ENCODE measurements around the gene COL28A1. TPM values are rescaled to one million over a fixed set of nuclear protein-coding genes. Genes with fewer than 3 reads are reported as not detected.
A peak's percentile ranks its signal among the peaks of the same experiment; 100 is the strongest.
"Not testable (repeated sequence)": the region's sequence is repeated elsewhere in the genome, so short reads cannot be mapped to it uniquely, and the experiment has no call there.

The COL28A1 gene
- total RNA-seq, 1 donor, result 0.36 TPM

DNA sequence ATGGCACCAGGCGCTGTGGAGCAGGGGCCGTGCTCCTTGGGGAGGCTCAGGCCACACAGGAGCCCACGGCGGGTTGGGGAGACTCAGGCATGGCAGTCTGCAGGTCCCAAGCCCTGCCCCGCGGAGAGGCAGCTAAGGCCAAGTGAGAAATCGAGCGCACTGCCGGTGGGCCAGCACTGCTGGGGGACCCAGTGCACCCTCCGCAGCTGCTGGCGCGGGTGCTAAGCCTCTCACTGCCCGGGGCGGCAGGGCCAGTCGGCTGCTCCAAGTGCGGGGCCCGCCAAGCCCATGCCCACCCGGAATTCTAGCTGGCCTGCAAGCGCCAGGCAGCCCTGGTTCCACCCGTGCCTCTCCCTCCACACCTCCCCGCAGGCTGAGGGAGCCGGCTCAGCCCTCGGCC lies 57.1 kb downstream of the COL28A1 start:
- no peaks in the 10 kb centered on the region for H4K20me1 ChIP-seq (ENCODE audit: insufficient read depth, low read length)
- H2AFZ ChIP-seq (ENCODE audit: low read length), result no peak overlapping the region
- H3K4me1 ChIP-seq (ENCODE audit: insufficient read depth, low read length), result peaks cover 3% of the 10 kb centered on the region
- TF ChIP-seq, protein P1, sequence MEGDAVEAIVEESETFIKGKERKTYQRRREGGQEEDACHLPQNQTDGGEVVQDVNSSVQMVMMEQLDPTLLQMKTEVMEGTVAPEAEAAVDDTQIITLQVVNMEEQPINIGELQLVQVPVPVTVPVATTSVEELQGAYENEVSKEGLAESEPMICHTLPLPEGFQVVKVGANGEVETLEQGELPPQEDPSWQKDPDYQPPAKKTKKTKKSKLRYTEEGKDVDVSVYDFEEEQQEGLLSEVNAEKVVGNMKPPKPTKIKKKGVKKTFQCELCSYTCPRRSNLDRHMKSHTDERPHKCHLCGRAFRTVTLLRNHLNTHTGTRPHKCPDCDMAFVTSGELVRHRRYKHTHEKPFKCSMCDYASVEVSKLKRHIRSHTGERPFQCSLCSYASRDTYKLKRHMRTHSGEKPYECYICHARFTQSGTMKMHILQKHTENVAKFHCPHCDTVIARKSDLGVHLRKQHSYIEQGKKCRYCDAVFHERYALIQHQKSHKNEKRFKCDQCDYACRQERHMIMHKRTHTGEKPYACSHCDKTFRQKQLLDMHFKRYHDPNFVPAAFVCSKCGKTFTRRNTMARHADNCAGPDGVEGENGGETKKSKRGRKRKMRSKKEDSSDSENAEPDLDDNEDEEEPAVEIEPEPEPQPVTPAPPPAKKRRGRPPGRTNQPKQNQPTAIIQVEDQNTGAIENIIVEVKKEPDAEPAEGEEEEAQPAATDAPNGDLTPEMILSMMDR (IDR thresholded peaks at IDR 0.05; ENCODE audit: extremely low read depth, low read depth, low read length), result no peak
- DNase-seq (ENCODE audit: insufficient read length, low spot score, missing footprints), result no peak
- H3K27ac ChIP-seq (ENCODE audit: low read depth, low read length), result no peak overlapping the region
- H3K36me3 ChIP-seq (ENCODE audit: insufficient read depth, low read length), result no peaks in the 10 kb centered on the region
- no peaks in the 10 kb centered on the region for H3K27me3 ChIP-seq (ENCODE audit: insufficient read depth, low read length)
- no peak overlapping the region for H3K4me3 ChIP-seq (ENCODE audit: insufficient read depth, low read length)
- no peak overlapping the region for H3K4me2 ChIP-seq (ENCODE audit: insufficient read depth, low read length)
- no peaks in the 10 kb centered on the region for H3K79me2 ChIP-seq (ENCODE audit: insufficient read depth, low read length)
- no peaks in the 10 kb centered on the region for H3K9me3 ChIP-seq (ENCODE audit: low read depth, low read length)

DNA sequence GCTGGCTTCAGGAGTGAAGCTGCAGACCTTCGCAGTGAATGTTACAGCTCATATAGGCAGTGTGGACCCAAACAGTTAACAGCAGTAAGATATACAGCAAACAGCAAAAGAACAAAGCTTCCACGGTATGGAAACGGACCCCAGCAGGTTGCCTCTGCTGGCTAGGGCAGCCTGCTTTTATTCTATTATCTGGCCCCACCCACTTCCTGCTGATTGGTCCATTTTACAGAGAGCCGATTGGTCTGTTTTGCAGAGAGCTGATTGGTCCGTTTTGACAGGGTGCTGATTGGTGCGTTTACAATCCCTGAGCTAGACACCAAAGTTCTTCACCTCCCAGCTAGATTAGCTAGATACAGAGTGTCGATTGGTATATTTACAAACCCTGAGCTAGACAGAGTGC lies 58.0 kb downstream of the COL28A1 start:
- H3K36me3 ChIP-seq (ENCODE audit: insufficient read depth, low read length), result not testable (repeated sequence)

DNA sequence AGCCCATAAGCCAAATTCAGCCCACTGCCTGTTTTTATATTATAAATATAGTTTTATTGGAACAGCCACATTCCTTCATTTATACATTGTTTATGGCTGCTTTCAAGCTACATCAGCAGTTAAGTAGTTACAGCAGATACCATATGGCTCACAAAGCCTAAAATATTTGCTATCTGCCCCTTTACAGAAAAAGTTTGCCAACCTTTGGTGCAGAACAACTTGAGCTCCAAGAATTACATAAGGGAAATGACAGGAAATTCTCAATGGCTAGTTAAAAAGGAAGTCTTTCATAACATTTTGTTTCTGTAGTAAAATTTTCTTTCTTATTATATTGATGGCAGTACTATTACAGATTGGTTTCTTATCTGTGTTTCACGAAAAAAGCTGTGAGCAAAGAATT lies 59.3 kb downstream of the COL28A1 start:
- DNase-seq (ENCODE audit: insufficient read length, low spot score, missing footprints), result no peak
- Histone ChIP-seq H3K79me2 (ENCODE audit: insufficient read depth, low read length) (no peaks in the 10 kb centered on the region), H4K20me1 (ENCODE audit: insufficient read depth, low read length) (no peaks in the 10 kb centered on the region)

More for the DNA sequence above, 58.0 kb downstream of the COL28A1 start:
- H3K4me3 ChIP-seq (ENCODE audit: insufficient read depth, low read length); H3K27ac ChIP-seq (ENCODE audit: low read depth, low read length); H3K27me3 ChIP-seq (ENCODE audit: insufficient read depth, low read length); H2AFZ ChIP-seq (ENCODE audit: low read length); H3K4me1 ChIP-seq (ENCODE audit: insufficient read depth, low read length); H3K79me2 ChIP-seq (ENCODE audit: insufficient read depth, low read length); H3K4me2 ChIP-seq (ENCODE audit: insufficient read depth, low read length); DNase-seq (ENCODE audit: insufficient read length, low spot score, missing footprints); H4K20me1 ChIP-seq (ENCODE audit: insufficient read depth, low read length); H3K9me3 ChIP-seq (ENCODE audit: low read depth, low read length): not testable (repeated sequence)

DNA sequence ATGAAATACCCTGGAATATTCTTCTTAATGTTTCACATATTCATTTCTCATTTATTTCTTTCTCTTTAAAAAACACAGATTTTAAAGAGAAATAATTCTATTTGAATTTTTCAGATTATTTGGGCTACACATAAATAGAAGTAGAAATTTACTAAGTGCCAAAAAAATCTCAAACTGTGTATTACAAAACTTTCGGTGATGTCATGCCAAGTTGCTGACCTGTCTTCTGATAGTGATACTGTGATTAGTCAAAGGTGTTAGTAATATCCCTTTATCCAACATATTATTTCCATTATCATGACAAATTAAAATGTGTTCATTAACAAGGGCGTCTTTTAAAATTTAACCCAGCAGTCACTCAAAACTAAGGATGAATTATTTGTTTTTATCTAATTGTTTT lies 60.1 kb downstream of the COL28A1 start:
- H3K27me3 ChIP-seq (ENCODE audit: insufficient read depth, low read length), result no peaks in the 10 kb centered on the region
- no peak for DNase-seq (ENCODE audit: insufficient read length, low spot score, missing footprints)

More for the DNA sequence above, 59.3 kb downstream of the COL28A1 start:
- H3K27me3 ChIP-seq (ENCODE audit: insufficient read depth, low read length), result no peaks in the 10 kb centered on the region
- TF ChIP-seq, protein P1 (IDR thresholded peaks at IDR 0.05; ENCODE audit: extremely low read depth, low read depth, low read length), result no peak
- no peak overlapping the region for H3K4me3 ChIP-seq (ENCODE audit: insufficient read depth, low read length)
- H3K4me1 ChIP-seq (ENCODE audit: insufficient read depth, low read length), result peaks cover 3% of the 10 kb centered on the region
- H3K36me3 ChIP-seq (ENCODE audit: insufficient read depth, low read length), result no peaks in the 10 kb centered on the region
- peak overlapping the region; percentile 10 for H2AFZ ChIP-seq (ENCODE audit: low read length)
- H3K4me2 ChIP-seq (ENCODE audit: insufficient read depth, low read length), result no peak overlapping the region
- no peak overlapping the region for H3K27ac ChIP-seq (ENCODE audit: low read depth, low read length)
- H3K9me3 ChIP-seq (ENCODE audit: low read depth, low read length), result no peaks in the 10 kb centered on the region

More for the DNA sequence above, 60.1 kb downstream of the COL28A1 start:
- TF ChIP-seq, protein P1 (IDR thresholded peaks at IDR 0.05; ENCODE audit: extremely low read depth, low read depth, low read length), result no peak
- no peaks in the 10 kb centered on the region for H4K20me1 ChIP-seq (ENCODE audit: insufficient read depth, low read length)
- H2AFZ ChIP-seq (ENCODE audit: low read length), result no peak overlapping the region
- H3K36me3 ChIP-seq (ENCODE audit: insufficient read depth, low read length), result no peaks in the 10 kb centered on the region
- no peak overlapping the region for H3K4me2 ChIP-seq (ENCODE audit: insufficient read depth, low read length)
- H3K27ac ChIP-seq (ENCODE audit: low read depth, low read length), result no peak overlapping the region
- H3K4me3 ChIP-seq (ENCODE audit: insufficient read depth, low read length), result no peak overlapping the region
- no peaks in the 10 kb centered on the region for H3K9me3 ChIP-seq (ENCODE audit: low read depth, low read length)
- H3K79me2 ChIP-seq (ENCODE audit: insufficient read depth, low read length), result no peaks in the 10 kb centered on the region
- peaks cover 3% of the 10 kb centered on the region for H3K4me1 ChIP-seq (ENCODE audit: insufficient read depth, low read length)
